GM18951 (cell line): ENCODE data around the gene KIAA1191.

ENCODE experiments used
- POLR2A ChIP-seq: IDR thresholded peaks from 4 replicates; pipeline ENCODE4 v1.6.1; 2011; ENCODE audit warnings: mild to moderate bottlenecking; ENCODE audit not compliant: insufficient read length, insufficient read depth; ENCODE audit errors: extremely low read depth
- in situ Hi-C: fragments of 300-500 bp; cut with MboI; formaldehyde crosslinking; loops from one replicate; pipeline ENCODE4 v1.12.0; 2022; ENCODE audit warnings: low sequenced_read_pairs, mixed read lengths, inconsistent platforms; ENCODE audit not compliant: unreplicated experiment

KIAA1191 gene

DNA sequence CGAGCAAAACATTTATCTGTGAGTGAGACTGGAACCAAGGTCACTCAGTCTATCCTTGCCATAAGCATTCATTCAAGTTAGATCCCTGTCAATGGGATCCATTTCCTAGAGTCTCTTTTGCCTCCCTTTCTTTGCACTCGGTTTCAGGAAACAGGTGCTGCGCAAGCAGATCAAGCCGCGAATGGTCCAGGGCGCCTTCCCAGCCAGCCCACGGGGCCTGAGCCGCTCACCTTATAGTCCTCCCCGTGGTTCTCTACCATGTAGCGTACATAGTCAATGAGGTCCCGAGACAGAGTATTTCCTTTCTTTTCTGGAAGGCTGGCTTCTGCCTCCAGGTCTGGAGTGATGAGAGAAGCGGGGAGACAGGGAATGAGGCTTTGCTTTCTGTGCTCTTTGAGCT, 23.4 kb upstream of the KIAA1191 start:
- in situ Hi-C loops = no loop called here
- no peak for TF ChIP-seq POLR2A

DNA sequence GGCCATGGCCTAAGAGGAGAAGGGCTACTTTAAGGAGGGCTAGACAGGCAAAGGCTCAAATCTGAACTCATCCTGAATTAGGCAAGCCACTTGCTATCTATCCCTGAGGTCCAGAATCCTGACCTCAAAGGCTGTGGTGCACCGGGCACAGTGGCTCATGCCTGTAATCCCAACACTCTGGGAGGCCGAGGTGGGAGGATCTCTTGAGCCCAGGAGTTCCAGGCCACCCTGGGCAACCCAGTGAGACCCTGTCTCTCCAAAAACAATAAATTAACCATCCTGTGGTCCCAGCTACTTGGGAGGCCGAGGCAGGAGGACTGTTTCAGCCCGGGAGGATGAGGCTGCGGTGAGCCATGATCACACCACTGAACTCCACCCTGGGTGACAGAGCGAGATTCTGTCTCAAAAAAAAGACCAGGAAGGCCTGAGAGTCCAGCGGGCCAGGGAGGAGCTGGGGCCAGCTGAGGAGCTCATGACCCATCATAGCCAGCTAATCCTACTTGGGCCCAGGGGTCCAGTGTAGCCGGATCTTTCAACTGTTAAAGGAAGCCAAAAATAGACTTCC, 22.9 kb upstream of the KIAA1191 start:
- in situ Hi-C loops = no loop called here
- no peak for TF ChIP-seq POLR2A

DNA sequence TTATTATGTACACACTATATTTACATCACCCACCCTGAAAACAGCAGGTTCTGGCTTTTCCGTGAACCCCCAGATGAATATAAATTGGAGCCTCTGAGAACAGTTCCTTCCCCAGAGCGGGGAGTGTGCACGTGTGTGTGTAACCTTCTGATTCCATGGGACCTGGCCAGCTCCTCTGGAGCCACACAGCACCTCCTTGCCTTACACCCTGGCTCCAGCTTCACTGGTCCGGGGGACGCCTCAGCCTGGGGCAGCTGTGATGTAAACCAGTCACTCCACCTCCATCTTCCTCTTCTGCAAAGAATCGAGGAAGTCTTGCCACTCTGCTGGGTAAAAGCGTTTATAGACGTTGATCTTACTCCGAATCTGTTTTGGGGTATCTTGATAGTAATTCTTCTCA, 22.4 kb upstream of the KIAA1191 start:
- in situ Hi-C loops = no loop called here
- TF ChIP-seq POLR2A = no peak

DNA sequence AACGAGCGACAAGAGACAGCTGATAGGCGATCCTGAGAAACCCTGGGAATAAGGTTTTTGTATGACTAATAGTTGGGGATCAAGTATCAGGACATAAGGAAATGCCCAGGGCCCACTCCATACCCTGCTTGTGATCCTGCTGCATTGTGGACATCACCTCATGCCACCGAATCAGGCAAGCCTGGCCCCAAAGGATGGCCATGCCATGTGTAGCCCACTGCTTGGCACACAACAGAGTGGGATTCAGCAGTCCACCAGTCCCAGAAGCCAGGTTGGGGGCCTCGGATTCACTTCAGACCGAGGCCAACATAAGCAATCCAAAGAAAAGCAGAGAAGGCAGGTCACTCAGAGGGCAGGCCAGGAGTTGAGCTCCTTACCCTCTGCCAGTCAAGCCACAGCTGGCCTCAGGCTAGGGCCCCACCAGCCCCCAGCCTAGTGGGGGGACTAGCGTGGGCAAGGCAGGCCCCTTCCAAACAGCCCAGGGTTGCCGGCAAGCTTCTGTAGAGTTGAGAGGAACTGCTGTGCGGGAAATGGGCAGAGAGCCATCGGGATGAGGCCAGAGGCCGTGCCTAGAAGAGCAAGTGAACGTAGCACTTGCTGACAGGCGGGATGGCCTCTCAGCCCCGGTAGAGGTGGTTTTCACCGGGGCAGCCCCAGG, 21.8 kb upstream of the KIAA1191 start:
- in situ Hi-C loops = no loop called here
- no peak for TF ChIP-seq POLR2A

DNA sequence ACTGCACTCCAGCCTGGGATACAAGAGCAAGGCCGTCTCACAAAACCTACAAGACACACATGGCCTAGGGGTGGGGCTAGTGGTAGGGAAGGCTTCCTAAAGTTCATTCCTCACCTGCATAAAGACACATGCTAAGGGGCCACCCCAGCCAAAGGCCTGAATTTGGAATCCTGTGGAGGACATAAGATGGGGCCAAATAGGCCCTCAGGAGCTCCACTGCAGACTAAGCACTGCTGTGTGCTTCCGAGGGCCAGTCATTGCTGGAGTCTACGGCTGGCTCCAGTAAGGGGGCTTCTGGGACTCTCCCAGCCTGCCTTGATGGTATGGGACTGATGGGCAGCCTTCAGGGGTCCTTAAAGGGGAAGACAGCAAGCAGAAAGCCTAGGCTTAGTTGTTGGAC, 21.2 kb upstream of the KIAA1191 start:
- in situ Hi-C loops = no loop called here

DNA sequence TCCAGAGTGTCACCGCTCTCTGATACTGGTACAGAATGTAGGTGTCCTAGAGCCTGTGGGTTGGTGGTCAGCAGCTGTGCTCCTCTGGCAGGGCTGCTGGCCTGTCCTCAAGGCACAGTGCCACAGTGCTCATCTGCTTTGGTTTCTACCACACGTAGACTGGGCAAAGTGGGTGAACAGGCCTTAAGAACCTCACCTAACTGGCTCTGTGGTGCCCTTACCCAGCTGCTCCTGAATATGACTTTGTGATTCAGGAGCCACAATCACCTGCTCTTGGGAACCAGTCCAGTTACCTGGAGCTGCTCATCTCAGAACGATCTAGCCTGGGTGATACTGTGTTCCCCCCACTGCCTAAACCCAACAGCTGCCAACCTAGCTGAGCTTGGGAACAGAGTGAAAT, 20.4 kb upstream of the KIAA1191 start:
- TF ChIP-seq POLR2A = no peak
- in situ Hi-C loops = no loop called here

More for the DNA sequence above, 21.2 kb upstream of the KIAA1191 start:
- no peak for TF ChIP-seq POLR2A

DNA sequence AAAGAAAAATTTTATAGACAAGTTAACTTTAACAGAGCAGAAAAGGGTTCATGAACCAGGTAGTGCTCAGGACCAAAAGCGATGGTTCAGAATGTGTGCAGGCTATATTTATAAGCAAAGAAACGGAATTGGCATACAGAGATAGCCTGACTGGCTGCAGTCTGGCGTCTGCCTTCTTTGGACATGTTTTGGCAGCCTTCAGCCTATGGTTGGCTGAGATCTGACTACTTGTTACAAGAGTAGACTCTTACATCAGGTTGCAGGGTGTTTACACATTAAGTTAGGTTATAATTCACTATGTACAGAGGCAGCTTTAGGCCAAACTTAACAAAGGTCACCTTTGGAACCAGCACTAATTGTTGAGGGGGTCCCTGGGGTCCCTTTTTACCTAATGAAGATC, 19.9 kb upstream of the KIAA1191 start:
- TF ChIP-seq POLR2A = no peak
- in situ Hi-C loops = no loop called here

DNA sequence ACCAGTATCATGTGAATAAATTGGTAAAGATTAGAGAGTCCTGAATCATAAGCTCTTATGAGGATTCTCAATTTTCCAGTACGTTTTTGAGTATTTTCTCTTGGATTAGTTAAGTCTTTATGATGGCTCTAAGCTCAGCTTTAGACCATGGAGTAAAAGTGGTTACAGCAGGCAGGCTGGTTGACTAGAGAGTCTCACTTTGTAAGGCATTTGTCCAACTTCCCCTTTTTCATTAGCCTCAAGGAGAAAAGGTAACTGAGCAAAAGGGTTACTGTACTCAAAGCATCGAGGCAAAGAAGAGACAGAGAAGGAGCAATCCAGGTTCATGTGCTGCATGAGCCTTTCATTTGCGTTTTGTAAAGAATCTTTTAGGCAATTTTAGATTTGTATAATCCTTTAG, 18.3 kb upstream of the KIAA1191 start:
- no peak for TF ChIP-seq POLR2A
- in situ Hi-C loops = no loop called here

DNA sequence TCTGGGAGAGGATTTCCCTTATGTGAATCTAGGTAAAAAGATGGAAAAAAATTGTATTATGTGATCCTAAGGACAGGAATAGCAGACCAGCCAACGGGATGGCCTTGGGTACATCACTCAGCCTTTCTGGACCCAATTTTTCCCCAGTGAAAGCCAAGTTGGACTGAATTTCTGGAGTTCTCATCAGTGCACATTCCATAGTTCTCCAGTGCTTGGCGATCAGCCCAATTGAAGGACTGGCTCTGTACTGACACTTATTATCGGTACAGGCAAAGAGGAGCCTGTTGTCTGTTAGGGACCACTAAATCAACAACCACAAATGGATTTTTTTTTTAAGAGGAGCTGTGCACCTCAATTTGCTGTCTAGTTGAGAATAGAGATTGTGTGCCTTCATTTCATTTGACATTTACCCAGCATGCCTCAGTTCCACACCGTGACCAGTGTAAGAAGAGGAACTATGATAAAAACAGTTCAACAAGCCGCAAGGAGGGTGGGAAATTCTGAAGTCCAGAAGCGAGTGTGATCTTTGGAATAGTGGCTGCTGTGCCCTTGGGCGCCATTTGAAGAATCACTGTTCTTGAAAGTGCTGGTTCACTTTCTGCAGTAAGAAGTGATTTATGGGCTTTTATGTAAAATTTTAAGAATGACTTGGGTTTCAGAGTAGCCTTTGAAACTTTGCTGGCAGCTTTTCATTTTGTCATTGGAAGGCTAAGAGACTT, 11.7 kb upstream of the KIAA1191 start:
- TF ChIP-seq POLR2A = no peak
- in situ Hi-C loops = no loop called here

DNA sequence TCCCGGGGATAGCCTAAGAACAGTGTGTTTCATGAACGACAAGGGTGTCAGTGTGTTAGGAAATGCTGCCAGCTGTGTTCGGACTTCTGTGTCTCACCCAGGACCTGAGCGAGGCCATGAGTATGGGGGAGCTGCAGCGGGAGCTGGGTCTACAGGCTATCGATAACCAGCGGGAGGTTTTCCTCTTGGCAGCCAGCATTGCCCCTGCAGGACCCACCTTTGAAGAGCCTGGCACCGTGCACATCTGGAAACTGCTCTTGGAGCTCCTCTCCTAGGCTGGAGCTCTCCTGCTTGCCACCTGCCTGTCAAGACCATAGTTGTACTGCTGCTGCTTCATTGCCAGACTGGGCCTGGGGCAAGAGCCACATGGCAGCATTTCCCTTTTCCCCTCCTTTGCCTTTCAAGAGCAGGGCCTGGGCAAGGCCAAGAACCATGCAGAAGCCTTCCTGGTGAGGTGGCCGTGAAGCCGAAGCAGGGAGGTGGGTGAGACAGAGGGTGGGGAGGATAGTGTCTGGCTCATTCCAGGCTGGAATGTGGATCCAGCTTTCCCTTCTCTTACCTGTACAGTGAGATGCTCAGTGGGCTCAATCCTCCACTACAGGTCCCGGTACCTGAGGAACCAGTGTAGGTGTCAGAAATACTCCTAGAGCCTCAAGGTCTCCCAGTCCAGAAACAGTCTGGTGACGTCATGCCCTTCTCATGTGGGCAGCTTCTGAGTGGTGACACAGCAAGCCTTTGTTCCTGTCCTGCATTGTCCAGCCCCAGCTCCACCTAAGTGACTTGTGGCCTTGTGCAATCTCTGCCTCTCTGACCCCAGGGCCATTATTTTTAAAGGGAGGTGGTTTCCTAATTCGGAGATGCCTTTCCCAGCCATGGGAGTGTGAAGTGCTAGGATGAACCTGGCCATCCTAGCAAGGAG, 10.3 kb upstream of the KIAA1191 start:
- in situ Hi-C loops = no loop called here
- TF ChIP-seq POLR2A = no peak

DNA sequence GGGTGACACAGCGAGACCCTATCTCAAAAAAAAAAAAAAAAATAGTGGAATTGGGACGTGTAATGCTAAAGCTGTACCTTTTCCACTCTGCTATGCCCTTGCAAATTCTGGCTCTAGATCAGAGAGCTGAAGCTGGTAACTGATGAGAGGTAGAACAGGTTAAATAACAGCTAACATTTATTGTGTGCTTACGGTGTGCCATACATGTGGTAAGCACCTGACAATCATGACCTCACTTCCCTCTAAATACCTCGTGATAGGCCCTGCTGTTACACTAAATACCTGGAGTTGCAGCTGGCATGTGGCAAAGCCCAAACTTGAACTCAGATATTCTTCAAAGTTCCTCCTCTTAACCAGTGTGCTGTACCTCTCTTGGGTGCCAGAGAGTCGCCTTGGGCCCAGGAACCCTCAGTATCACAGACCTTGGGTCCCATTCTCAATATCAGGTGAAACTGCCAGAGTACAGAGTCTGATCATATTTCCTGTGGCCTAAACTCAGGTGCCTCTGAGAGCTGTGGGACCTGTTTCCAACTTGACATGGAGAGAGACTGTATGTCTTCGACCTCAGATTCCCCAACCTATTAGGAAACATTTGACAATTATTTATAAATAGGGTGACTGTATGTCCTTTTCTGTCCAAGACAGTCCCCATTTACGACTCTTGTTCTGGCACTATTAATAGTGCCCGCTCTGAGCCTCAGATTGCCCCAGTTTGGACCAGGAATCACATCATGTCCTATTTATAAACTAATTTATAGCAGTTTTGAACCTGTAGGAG, 8.6 kb upstream of the KIAA1191 start:
- TF ChIP-seq POLR2A = no peak

DNA sequence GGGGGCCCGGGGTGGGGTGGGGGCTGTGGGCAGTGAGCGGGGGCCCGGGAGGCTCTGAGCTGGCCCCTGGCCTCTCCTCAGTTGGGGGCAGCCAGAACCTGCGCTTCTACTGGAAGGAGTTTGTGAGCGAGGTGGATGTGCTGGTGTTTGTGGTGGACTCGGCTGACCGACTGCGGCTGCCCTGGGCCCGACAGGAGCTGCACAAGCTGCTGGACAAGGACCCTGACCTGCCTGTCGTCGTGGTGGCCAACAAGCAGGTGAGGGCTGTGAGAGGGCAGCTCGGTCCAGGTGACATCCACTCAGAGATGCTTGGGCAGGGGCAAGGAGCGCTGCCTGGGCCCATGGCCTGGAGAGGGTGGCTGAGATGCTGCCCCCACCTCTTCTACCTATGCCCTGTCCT, 7.2 kb upstream of the KIAA1191 start:
- in situ Hi-C loops = no loop called here
- TF ChIP-seq POLR2A = no peak

More for the DNA sequence above, 8.6 kb upstream of the KIAA1191 start:
- in situ Hi-C loops = no loop called here
